ENCODE data around the gene SOX14. TPM values are rescaled to one million over a fixed set of nuclear protein-coding genes. Genes with fewer than 3 reads are reported as not detected.

SOX14 gene
- total RNA-seq, 2 donors from 2014 or later, result not detected

DNA sequence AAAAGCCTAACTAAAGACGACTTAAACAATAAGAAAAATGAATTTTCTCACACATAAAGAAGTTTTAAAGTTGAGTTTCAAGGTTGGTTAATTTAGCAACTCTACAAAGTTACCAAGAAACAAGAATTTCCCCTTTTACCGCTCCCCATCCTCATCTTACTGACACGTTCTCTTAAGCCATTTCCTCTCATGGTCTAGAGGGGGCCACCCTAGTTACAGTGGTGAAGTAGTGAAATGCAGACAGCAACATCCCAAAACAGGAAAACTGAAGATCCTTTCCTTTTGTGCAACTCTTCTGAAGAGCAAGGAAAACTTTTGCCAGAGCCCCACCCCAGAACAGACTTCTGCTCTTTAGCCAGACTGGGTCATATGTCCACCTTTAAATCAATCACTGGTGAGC, 17.3 kb upstream of the SOX14 start:
- H3K4me3 ChIP-seq, result no peak overlapping the region
- H3K36me3 ChIP-seq, result no peaks in the 10 kb centered on the region
- H3K9me3 ChIP-seq, result no peaks in the 10 kb centered on the region
- H3K27ac ChIP-seq, result no peak overlapping the region
- no peak for TF ChIP-seq CTCF (IDR thresholded peaks at IDR 0.05)
- H3K27me3 ChIP-seq, result no peaks in the 10 kb centered on the region
- H3K4me1 ChIP-seq, result no peaks in the 10 kb centered on the region
- DNase-seq (ENCODE audit: low spot score), result no peak

DNA sequence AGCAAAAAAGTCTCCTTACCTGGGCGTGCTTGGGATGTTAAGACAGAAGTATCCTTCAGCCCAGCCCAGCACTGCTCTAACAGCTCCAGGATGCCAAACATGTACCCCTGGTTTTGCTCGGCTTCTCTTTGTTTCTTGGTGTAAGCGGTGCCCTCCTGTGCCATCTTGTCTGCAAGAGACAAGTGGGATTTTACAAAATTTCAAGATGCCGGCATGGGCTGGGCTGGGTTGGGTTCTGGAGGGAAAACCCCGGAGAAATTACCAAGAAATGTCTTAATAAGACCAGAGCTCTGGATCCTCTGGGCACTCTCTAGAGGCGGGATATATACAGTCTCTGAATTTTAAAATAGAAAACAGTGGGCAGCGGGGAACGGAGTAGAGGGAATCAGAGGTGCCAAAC, 4.6 kb upstream of the SOX14 start:
- H3K9me3 ChIP-seq, result peaks cover 0 to 16% of the 10 kb centered on the region in 2 donors
- H3K36me3 ChIP-seq, result no peaks in the 10 kb centered on the region
- TF ChIP-seq CTCF (IDR thresholded peaks at IDR 0.05), result no peak
- no peak overlapping the region for H3K4me3 ChIP-seq
- no peak for DNase-seq (ENCODE audit: low spot score)
- H3K27ac ChIP-seq, result no peak overlapping the region
- peaks cover 0 to 16% of the 10 kb centered on the region in 2 donors for H3K4me1 ChIP-seq
- peaks cover 9 to 30% of the 10 kb centered on the region in 2 donors for H3K27me3 ChIP-seq

DNA sequence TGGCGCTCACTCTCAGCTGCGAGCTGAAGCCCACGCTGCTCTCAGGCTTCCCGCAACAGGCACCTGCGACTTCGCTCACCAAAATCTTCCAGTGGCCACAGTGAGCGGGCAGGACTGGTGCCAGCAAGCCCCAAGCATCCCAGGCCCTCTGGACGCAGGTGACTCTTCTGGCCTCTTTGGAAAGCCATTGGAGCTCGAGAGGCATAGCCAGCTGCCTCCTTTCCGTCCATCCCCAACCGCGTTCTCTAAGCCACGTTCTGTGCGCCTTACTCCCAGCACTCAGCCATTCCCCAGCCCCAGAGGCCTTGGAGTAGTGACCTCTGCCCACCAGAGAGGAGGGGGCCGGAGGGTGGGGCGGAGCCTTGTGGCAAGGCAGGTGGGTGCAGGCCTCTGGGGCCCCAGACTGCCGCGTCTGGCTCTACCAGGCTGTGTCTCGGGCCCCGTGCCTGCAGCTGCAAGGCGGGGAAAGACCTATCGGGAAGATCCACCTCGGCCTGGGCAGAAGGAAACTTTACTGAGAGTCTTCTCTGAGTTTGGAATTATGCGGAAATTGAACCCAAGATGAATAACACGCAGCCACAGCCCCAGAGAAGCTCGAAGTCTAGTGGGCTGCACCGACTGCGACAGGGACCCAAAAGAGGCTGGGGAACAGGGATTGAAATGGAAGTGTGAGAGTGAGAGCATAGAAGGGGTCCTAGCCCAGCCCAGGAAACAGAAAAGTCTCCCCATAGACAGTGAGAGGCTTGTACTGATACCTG, 3.6 kb upstream of the SOX14 start:
- no peak for DNase-seq (ENCODE audit: low spot score)
- H3K27ac ChIP-seq, result no peak overlapping the region
- H3K36me3 ChIP-seq, result no peaks in the 10 kb centered on the region
- H3K27me3 ChIP-seq, result peaks cover 13 to 38% of the 10 kb centered on the region in 2 donors
- no peak for TF ChIP-seq CTCF (IDR thresholded peaks at IDR 0.05)
- peaks cover 0 to 6% of the 10 kb centered on the region in 2 donors for H3K9me3 ChIP-seq
- no peak overlapping the region for H3K4me3 ChIP-seq
- peaks cover 0 to 16% of the 10 kb centered on the region in 2 donors for H3K4me1 ChIP-seq

DNA sequence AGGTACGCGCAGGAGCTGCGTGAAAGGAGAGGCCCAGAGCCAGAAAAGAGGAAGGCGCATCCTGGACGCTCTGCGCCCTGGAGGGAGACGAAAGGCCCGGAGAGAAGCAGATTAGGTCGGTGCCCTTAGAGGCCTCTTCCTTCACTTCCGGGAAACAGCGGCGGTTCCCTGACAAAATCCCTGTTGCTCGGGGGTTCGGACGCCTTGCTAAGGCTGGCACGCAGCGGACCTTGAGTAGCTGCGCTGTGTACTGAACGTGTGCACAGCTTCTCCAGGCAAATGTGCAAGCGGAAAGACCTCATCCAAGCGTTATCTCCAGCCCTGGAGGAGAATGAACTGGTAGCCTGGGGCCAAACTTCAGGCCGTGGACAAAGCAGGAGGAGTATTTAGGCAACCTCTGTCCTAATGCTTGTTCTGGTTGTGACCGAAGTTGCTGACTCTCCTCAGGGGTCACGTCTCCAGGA, 3.0 kb upstream of the SOX14 start:
- Histone ChIP-seq H3K36me3 (no peaks in the 10 kb centered on the region), H3K27ac (no peak overlapping the region), H3K27me3 (peaks cover 16 to 38% of the 10 kb centered on the region in 2 donors), H3K9me3 (peaks cover 0 to 3% of the 10 kb centered on the region in 2 donors), H3K4me3 (no peak overlapping the region), H3K4me1 (peaks cover 0 to 16% of the 10 kb centered on the region in 2 donors)
- no peak for TF ChIP-seq CTCF (IDR thresholded peaks at IDR 0.05)
- no peak for DNase-seq (ENCODE audit: low spot score)

- no peaks in the 10 kb centered on the region for H3K9me3 ChIP-seq
- TF ChIP-seq CTCF (IDR thresholded peaks at IDR 0.05), result no peak
- H3K4me3 ChIP-seq, result no peak overlapping the region
- H3K36me3 ChIP-seq, result no peaks in the 10 kb centered on the region
- peaks cover 0 to 16% of the 10 kb centered on the region in 2 donors for H3K4me1 ChIP-seq
- H3K27me3 ChIP-seq, result peaks cover 16 to 41% of the 10 kb centered on the region in 2 donors
- no peak overlapping the region for H3K27ac ChIP-seq
- no peak for DNase-seq (ENCODE audit: low spot score)
Measured at GRCh38 chr3:137761563-137762503, 2.3 kb upstream of the SOX14 start.

All from right atrium auricular region (tissue), 2 donors.